Dermis blood vessel endothelial cell (primary cell): ENCODE results near the gene MYMK. TPM values are rescaled to one million over a fixed set of nuclear protein-coding genes. Genes with fewer than 3 reads are reported as not detected.

Experiments
- DNase-seq: peaks from one replicate; pipeline ENCODE4 v3.0.0; 2010
- total RNA-seq: library from RNA; depleted of rRNA; stranded (reverse); fragments of >200 nt; gene quantifications from 2 replicates; pipeline ENCODE4 v1.2.3, GENCODE V29; 2014

MYMK gene
- total RNA-seq, 1 donor from 2014 or later = not detected

DNA sequence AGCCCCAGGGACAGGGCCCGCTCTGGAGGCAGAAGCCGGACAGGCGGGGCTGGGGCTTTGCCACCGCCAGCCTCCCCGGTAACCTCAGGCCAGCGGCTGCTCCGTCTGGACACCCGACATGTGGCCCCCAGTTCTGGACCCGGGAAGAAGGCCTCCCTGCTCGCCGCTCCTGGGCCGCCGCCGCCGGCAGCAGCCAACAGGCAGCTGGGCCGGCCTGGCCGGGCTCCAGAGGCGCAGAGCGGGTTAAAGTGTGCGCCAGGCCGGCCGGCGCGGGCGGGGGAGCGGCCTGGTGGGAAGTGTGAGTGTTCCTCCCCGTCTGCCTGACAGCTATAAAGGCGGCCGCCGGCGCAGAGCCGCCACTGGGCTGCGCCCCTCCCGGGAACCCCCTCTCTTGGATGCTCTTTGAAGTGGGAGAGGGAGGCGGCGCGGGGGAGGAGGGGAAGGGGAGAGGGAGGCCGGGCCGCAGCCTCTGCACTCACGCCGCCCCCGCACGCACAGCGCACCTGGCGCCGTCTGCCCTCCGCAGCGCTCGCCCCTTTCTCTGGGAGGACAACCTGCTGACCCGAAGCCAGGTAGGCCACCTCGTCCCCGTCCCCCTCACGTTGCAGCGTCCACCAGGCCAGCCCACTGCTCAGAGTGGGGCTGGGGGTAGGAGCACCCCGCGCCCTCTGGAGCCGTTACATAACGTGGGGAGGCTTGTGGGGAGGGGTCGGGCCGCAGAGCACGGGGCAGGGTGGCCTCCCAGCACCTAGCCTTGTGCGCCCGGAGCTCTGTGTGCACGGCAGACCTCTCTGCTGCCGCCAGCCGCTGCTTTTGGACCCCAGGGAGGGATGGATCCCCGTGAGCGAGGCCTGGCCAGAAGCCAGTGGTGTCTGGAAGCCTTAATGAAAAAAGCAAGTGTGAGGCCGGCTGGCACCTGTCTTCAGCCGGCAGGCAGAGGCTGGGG, 9.9 kb upstream of the MYMK start, which contains the start of gene ADAMTSL2:
TSS of gene ADAMTSL2 (plus strand) at position 359 of the 946 bp plus-strand sequence. CDS start 2,009 bp downstream, outside the sequence.
- DNase-seq = peak; percentile 49

- DNase-seq = no peak
Observed at GRCh38 chr9:133533857-133534256, 9.1 kb upstream of the MYMK start.

GRCh38 chr9:133532937-133533668, 8.3 kb upstream of the MYMK start:
- peak; percentile 72 for DNase-seq

- DNase-seq = no peak
Observed at GRCh38 chr9:133531293-133531692, 6.5 kb upstream of the MYMK start.

DNA sequence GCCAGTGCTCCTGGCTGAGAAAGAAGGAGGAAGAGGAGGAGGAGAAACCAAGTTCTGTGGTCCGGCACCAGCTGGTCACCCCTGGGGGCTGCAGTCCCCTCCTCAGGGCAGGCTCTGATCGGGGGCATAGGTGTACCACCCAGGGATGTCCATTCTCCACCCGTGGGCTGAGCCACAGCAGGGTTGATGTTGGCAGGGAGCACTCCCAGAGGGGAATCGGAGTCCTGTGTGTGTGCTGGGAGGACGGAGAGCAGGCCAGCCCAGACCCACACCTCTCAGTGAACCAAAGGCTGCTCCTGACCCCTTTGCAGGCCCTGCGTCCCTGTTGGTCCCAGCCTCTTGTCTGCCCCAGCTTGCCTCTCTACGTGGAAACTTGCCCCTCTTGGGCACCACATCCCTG, 5.1 kb upstream of the MYMK start:
- DNase-seq = no peak

- no peak for DNase-seq
Observed at GRCh38 chr9:133529457-133529856, 4.7 kb upstream of the MYMK start.

- DNase-seq = no peak
Observed at GRCh38 chr9:133528876-133529241, 4.1 kb upstream of the MYMK start.

GRCh38 chr9:133528001-133528875, 3.5 kb upstream of the MYMK start:
- DNase-seq = no peak

DNA sequence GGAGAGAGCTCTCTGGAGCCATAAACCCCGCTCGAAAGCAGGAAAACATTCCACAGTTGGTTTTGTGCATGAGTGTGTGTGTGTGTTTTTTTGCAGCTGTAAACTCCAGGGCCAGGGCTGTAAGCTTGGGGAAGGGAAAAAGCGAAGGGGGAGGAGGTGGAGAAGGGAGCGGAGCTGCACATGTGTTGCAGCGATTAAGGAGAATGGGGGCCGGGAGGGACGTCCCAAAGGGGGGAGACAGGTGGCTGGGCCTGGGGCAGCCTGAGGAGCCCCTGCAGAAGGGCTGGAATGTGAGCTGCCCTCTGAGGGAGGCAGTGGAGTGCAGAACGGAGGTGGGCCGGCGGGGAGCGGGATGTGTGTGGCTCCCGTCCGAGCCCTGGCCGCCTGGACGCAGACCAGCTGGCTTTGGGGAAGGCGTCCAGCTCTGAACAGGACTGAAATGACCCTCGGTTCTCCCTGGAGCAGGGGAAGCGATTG, 2.7 kb upstream of the MYMK start:
- no peak for DNase-seq

DNA sequence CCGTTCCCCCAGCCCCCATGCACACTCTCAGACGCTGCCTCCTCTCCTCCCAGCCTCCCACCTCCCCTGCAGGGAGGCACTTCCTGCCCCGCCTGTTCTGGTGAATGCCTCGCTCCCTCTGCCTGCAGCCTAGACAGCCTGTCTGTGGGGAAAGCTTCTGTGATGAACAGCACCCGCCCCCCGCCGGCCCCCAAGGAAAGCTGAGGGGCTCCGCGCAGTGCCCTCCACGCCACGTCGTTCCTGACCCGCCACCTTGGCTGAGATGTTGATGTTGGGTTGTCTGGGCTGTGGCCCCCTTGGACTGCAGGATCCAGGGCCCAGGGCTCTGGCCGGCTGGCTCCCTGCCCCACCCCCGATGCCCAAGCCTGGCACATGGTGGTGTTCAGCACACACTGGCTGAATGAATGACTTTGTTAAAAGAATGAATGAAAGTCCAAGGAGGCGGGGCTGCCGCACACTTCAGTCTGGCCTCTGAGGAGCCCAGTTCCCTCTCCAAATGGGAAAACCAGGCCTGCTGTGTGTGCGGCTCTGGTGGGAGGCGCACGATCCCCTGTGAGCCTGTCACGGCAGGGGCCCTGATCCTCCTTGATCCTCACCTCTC, 2.1 kb upstream of the MYMK start:
- no peak for DNase-seq

DNA sequence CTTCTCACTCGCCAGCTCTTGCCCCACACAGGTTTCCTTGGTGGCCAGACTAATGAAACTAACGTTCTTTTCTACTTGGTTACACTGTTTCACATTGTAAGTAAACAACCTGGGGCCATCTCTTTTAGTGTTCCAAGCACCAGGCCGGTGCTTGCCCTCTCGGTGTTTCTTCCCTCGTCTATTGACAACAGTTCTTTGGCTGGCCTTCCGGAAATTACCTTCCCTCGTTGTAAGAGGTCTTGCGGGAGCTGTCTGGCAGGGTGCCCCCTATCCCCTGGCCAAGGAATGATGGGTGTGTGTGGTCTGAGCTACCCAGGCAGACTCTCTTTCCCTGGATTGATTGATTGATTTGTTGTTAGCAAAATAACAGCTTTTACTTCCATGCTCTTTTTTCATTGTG, 918 bp upstream of the MYMK start:
- DNase-seq = no peak

GRCh38 chr9:133524146-133524545, 613 bp downstream of the MYMK start:
- no peak for DNase-seq

GRCh38 chr9:133523106-133523505, 1.7 kb downstream of the MYMK start:
- no peak for DNase-seq

DNA sequence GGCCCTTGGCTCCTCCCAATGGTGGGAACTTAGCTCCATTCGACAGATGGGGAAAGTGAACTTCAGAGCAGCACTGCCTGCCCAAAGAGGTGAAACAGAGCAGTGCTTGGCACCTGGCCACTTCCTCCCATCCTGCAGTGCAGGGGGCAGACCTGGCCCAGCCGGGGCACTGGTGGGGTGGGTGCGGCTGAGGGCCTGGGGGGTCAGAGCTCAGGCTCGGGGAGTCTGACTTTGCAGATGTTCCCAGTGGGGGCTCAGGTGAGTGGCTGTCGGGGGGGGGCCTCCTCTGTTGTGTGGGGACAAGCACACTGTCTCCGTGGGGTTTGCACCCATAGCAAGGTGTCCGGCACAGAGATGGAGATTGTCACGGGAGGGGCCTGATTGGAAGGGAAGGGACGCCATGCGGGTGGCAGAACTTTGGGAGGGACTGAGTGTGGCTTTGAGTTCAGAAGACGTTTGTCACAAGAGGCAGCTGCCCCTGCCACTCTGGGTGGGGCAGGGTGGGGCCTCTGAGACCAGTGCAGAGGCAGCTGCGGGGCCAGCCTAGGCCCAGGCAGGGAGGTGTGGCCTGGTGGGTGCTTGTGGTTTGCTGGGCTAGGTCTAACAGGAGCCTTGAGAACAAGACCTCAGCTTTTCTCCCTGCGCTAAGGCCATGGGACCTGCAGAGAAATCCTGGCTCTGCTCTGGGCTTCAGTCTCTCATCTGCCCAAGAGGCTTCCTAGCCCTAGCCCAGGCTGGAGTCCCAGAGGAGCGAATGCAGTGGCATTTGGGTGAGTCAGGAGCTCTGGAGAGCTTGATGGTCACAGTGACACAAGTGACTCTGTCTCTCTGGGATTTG, 2.5 kb downstream of the MYMK start:
- no peak for DNase-seq

GRCh38 chr9:133521122-133522072, 3.4 kb downstream of the MYMK start:
- no peak for DNase-seq

DNA sequence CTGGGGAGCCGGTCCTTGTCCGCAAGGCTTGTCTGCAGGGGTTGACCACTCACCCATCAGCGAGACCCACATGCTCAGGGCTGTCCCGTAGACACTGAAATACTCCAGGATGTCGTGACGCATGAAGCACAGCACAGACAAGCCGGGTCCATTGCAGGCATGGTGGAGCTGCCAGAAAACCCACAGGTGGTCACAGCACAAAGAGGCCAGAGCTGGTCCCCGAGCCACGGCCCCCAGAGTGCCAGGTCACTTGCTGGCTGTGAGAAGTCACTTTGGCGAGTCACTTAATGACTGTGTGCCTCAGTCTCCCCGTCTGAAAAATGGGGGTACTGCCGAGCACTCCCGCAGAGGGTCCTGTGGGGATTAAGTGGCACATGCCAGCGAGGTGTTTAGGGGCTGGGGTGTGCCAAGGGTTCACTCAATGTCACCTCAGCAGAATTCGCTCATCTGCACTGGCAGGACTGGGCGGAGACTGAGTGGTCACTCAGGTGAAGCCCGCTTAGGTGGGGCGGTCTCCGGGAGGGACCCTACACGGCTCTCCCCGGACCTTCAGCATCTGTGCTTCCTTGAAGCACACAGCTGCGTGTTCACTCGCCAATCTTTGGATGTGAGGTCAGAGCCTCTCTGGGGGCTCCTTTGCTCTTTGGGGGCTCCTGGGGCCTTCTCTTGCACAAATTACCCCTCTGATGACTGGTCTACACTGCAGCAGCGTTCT, 4.5 kb downstream of the MYMK start:
- DNase-seq = no peak

- no peak for DNase-seq
Observed at GRCh38 chr9:133519693-133520092, 5.1 kb downstream of the MYMK start.

GRCh38 chr9:133518706-133519449, 5.9 kb downstream of the MYMK start:
- no peak for DNase-seq

DNA sequence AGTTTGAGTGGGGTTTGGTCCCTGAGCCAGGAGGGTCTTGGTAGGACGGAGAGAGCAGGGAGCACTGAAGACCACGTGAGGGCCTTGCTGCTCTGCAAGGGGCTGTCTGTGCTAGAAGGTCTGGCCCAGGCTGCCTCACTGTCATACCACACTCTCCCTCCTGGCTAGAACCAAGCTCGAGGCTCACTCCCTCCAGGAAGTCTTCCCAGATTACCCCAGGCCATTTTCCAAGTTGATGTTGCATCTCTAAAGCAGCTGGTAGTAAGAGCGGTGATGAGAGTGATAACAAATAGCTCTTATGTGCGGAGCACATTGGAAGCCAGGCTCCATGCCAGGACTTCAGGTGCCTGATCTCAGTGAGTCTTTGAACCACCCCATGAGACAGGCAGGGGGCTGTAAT, 6.6 kb downstream of the MYMK start:
- DNase-seq = no peak
